HG03354 (cell line): ENCODE data around the gene ANKRD26.

Source experiments
- ATAC-seq: cut with Tn5 transposase; IDR thresholded peaks from one replicate; pipeline ENCODE4 v1.9.1; 2021; ENCODE audit warnings: mild to moderate bottlenecking; ENCODE audit not compliant: unreplicated experiment, poor library complexity, severe bottlenecking

The ANKRD26 gene

GRCh38 chr10:27030060-27030459, 70.2 kb downstream of the ANKRD26 start:
- ATAC-seq = no peak

GRCh38 chr10:27022048-27022447, 78.2 kb downstream of the ANKRD26 start:
- no peak for ATAC-seq

GRCh38 chr10:27020243-27020642, 80.1 kb downstream of the ANKRD26 start:
- no peak for ATAC-seq

GRCh38 chr10:27019827-27020226, 80.5 kb downstream of the ANKRD26 start:
- ATAC-seq = no peak

- no peak for ATAC-seq
Observed at GRCh38 chr10:26997610-26998009, 102.7 kb downstream of the ANKRD26 start.

- no peak for ATAC-seq
Observed at GRCh38 chr10:26994743-26995142, 105.6 kb downstream of the ANKRD26 start.

GRCh38 chr10:26987851-26988250, 112.4 kb downstream of the ANKRD26 start:
- no peak for ATAC-seq

- ATAC-seq = no peak
Observed at GRCh38 chr10:26983156-26983555, 117.1 kb downstream of the ANKRD26 start.

- no peak for ATAC-seq
Observed at GRCh38 chr10:26982058-26982457, 118.2 kb downstream of the ANKRD26 start.

GRCh38 chr10:26981232-26981824, 119.0 kb downstream of the ANKRD26 start:
- ATAC-seq = no peak

- no peak for ATAC-seq
Observed at GRCh38 chr10:26978519-26978918, 121.8 kb downstream of the ANKRD26 start.

GRCh38 chr10:26977635-26978034, 122.7 kb downstream of the ANKRD26 start:
- no peak for ATAC-seq

GRCh38 chr10:26970667-26971066, 129.6 kb downstream of the ANKRD26 start:
- ATAC-seq = no peak

- peak; percentile 84 for ATAC-seq
Observed at GRCh38 chr10:26969145-26969926, 131.0 kb downstream of the ANKRD26 start.

GRCh38 chr10:26962835-26963234, 137.5 kb downstream of the ANKRD26 start:
- no peak for ATAC-seq

GRCh38 chr10:26960308-26960707, 140.0 kb downstream of the ANKRD26 start:
- no peak for ATAC-seq

- no peak for ATAC-seq
Observed at GRCh38 chr10:26959841-26960240, 140.5 kb downstream of the ANKRD26 start.
